Mammary epithelial cell (primary cell): ENCODE measurements around the gene FRAT2.

Source experiments
- EZH2 ChIP-seq: IDR thresholded peaks from 2 replicates; pipeline ENCODE4 v1.6.1; 2012; ENCODE audit warnings: low read length, inconsistent platforms, borderline replicate concordance
- TF ChIP-seq, protein P1 (sequence below), 2 donors: IDR thresholded peaks in 1 of 2; conservative IDR thresholded peaks in 1 of 2; 2 replicates each; pipeline ENCODE4 v1.5.1; 2011 to 2012; ENCODE audit warnings: inconsistent platforms in 2 of 2, low read length in 2 of 2, mild to moderate bottlenecking in 2 of 2, control low read depth in 1 of 2, low read depth in 1 of 2; ENCODE audit not compliant: insufficient read depth in 1 of 2; ENCODE audit errors: extremely low read depth in 1 of 2

DNA sequence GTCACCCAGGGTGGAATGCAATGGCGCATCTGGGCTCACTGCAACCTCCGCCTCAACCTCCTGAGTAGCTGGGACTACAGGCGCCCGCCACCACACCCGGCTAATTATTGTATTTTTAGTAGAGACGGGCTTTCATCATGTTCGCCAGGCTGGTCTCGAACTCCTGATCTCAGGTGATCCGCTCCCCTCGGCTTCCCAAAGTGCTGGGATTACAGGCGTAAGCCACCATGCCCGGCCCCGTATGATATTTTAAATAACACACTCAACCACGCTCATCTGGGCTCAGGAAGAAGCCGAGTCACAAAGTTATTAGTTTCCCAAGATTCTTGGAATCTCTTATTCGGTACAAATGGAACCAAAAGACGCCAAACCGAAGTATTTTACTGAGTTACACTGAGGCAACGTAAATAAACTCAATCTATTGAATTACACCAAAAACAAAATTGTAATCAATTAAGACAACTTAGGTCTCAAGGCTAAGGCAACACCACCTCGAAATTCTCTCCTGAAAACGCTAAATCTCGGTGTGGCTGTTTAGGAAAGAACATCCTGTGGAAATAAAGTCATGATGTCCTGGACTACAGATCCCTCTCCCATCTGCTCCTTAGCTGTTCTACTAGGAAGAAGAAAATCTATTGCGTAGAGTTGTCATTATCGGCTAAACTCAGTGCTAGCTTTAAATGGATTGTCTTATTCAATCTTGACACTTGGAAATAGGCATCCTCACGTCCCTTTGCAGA lies 43.0 kb downstream of the FRAT2 start:
- TF ChIP-seq, protein P1, sequence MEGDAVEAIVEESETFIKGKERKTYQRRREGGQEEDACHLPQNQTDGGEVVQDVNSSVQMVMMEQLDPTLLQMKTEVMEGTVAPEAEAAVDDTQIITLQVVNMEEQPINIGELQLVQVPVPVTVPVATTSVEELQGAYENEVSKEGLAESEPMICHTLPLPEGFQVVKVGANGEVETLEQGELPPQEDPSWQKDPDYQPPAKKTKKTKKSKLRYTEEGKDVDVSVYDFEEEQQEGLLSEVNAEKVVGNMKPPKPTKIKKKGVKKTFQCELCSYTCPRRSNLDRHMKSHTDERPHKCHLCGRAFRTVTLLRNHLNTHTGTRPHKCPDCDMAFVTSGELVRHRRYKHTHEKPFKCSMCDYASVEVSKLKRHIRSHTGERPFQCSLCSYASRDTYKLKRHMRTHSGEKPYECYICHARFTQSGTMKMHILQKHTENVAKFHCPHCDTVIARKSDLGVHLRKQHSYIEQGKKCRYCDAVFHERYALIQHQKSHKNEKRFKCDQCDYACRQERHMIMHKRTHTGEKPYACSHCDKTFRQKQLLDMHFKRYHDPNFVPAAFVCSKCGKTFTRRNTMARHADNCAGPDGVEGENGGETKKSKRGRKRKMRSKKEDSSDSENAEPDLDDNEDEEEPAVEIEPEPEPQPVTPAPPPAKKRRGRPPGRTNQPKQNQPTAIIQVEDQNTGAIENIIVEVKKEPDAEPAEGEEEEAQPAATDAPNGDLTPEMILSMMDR (conservative IDR thresholded peaks at IDR 0.05 in 1 of 2, IDR thresholded peaks at IDR 0.05 in 1 of 2; ENCODE audit: extremely low read depth in 1 of 2, insufficient read depth in 1 of 2, low read depth in 1 of 2, low read length in 2 of 2) = no peak
- TF ChIP-seq EZH2 = no peak
